HCT116 (cell line): ENCODE data around the gene AIRE. TPM values are rescaled to one million over a fixed set of nuclear protein-coding genes. Genes with fewer than 3 reads are reported as not detected.
"Not testable (repeated sequence)": the region's sequence is repeated elsewhere in the genome, so short reads cannot be mapped to it uniquely, and the experiment has no call there.

ENCODE experiments used
- ATAC-seq: fragments of 200-7000 bp; cut with Tn5 transposase; 2 replicates; pipeline ENCODE4 v1.9.1; 2020; ENCODE audit warnings: mild to moderate bottlenecking, moderate library complexity
- Bru-seq: library from RNA; stranded (reverse); fragments of 400-500 nt; gene quantifications from one replicate; lab custom pipeline; 2021; lab: Mats Ljungman, UMichigan
- BruChase-seq, 2 experiments: library from RNA; stranded (reverse); fragments of 400-500 nt; gene quantifications; one replicate each; lab custom pipeline; 2021; lab: Mats Ljungman, UMichigan
- BruUV-seq: library from RNA; stranded (reverse); fragments of 400-500 nt; replicated peaks from 2 replicates; lab custom pipeline; 2021; lab: Mats Ljungman, UMichigan
- CTCF ChIA-PET: fragments of 300-600 bp; sonication (Branson Sonifier 250); formaldehyde crosslinking; loops from one replicate; lab custom pipeline; 2021; ENCODE audit warnings: antibody characterized with exemption; lab: Charles Lee
- POLR2A ChIA-PET: fragments of 300-600, 350-600 bp; sonication (Branson Sonifier 250); formaldehyde crosslinking; loops from one replicate; lab custom pipeline; 2021; ENCODE audit warnings: antibody characterized with exemption; lab: Charles Lee
- RAD21 ChIA-PET, 2 experiments: fragments of 300-600 bp; sonication (Branson Sonifier 250); formaldehyde crosslinking; loops; one replicate each; lab custom pipeline; 2023; ENCODE audit warnings: low total read pairs in 2 of 2; ENCODE audit not compliant: uncharacterized antibody in 2 of 2, unreplicated experiment in 2 of 2, low non-redundant PET in 1 of 2; lab: Charles Lee
- DNase-seq: peaks from one replicate; pipeline ENCODE4 v3.0.0-alpha.2; 2010; ENCODE audit warnings: low read depth, low spot score
- H2AFZ ChIP-seq: fragments of 200-600 bp; shearing (Covaris generic), sonication (generic); 2 replicates; pipeline ENCODE4 v1.6.1; 2017; ENCODE audit warnings: low read depth, mixed run types, mixed read lengths, antibody characterized with exemption, low read length; ENCODE audit not compliant: poor library complexity, severe bottlenecking
- H3K27ac ChIP-seq: 2 replicates; pipeline ENCODE4 v1.5.1; 2012; ENCODE audit warnings: low read depth, low read length
- H3K27me3 ChIP-seq: fragments of 200-600 bp; sonication (generic); 2 replicates; pipeline ENCODE4 v1.6.1; 2016; ENCODE audit warnings: mixed run types, low read length, mixed read lengths; ENCODE audit not compliant: insufficient read depth
- H3K36me3 ChIP-seq, 2 experiments: fragments of 200-500 bp in 1 of 2; fragments of 200-600 bp in 1 of 2; sonication (Bioruptor generic) in 1 of 2; sonication (generic) in 1 of 2; 2 replicates each; pipeline versions ENCODE4 v1.5.1 to v1.6.1; 2014 to 2016; ENCODE audit warnings: low read length in 2 of 2, inconsistent platforms in 1 of 2, mixed read lengths in 1 of 2, mixed run types in 1 of 2; ENCODE audit not compliant: insufficient read depth in 2 of 2, control insufficient read depth in 1 of 2
- H3K4me1 ChIP-seq, 2 experiments: fragments of 200-600 bp in 1 of 2; sonication (generic) in 1 of 2; 2 replicates each; pipeline versions ENCODE4 v1.5.1 to v1.6.1; 2012 to 2017; ENCODE audit warnings: low read length in 2 of 2, inconsistent platforms in 1 of 2, mild to moderate bottlenecking in 1 of 2, mixed read lengths in 1 of 2, mixed run types in 1 of 2, moderate library complexity in 1 of 2; ENCODE audit not compliant: insufficient read depth in 2 of 2, control insufficient read depth in 1 of 2
- H3K4me2 ChIP-seq: fragments of 200-600 bp; sonication (generic); 2 replicates; pipeline ENCODE4 v1.6.1; 2017; ENCODE audit warnings: mixed run types, low read length, mixed read lengths
- H3K4me3 ChIP-seq, 2 experiments: fragments of 200-600 bp in 1 of 2; sonication (generic) in 1 of 2; replicated peaks in 1 of 2; 2 replicates each; pipeline ENCODE4 v1.5.1; 2011 to 2016; ENCODE audit warnings: low read length in 2 of 2, control low read depth in 1 of 2, low read depth in 1 of 2, mild to moderate bottlenecking in 1 of 2, mixed read lengths in 1 of 2, mixed run types in 1 of 2
- H3K79me2 ChIP-seq: fragments of 200-600 bp; sonication (generic); 2 replicates; pipeline ENCODE4 v1.6.1; 2017; ENCODE audit warnings: mild to moderate bottlenecking, mixed run types, low read length, moderate library complexity, mixed read lengths; ENCODE audit not compliant: insufficient read depth
- H3K9ac ChIP-seq: fragments of 200-600 bp; sonication (generic); 2 replicates; pipeline ENCODE4 v1.6.1; 2016; ENCODE audit warnings: low read length, mixed read lengths
- H3K9me2 ChIP-seq: fragments of 200-600 bp; sonication (generic), shearing (Covaris generic); 2 replicates; pipeline ENCODE4 v1.6.1; 2017; ENCODE audit warnings: mixed run types, mild to moderate bottlenecking, moderate library complexity; ENCODE audit not compliant: insufficient read depth
- H3K9me3 ChIP-seq, 2 experiments: fragments of 200-500 bp in 1 of 2; fragments of 200-600 bp in 1 of 2; sonication (Bioruptor generic) in 1 of 2; sonication (generic) in 1 of 2; 2 replicates each; pipeline ENCODE4 v1.6.1; 2014 to 2017; ENCODE audit warnings: low read length in 2 of 2, mixed read lengths in 2 of 2, inconsistent platforms in 1 of 2, low read depth in 1 of 2, mild to moderate bottlenecking in 1 of 2, mixed run types in 1 of 2, moderate library complexity in 1 of 2; ENCODE audit not compliant: control insufficient read depth in 1 of 2, insufficient read depth in 1 of 2
- H4K20me1 ChIP-seq: fragments of 200-600 bp; sonication (generic), shearing (Covaris generic); 2 replicates; pipeline ENCODE4 v1.6.1; 2017; ENCODE audit warnings: mixed run types, mild to moderate bottlenecking, moderate library complexity; ENCODE audit not compliant: insufficient read depth
- CBX3 ChIP-seq: IDR thresholded peaks from 2 replicates; pipeline ENCODE4 v1.6.1; 2012; ENCODE audit warnings: low read depth
- ELF1 ChIP-seq: IDR thresholded peaks from 2 replicates; pipeline ENCODE4 v1.6.1; 2012; ENCODE audit warnings: low read depth, borderline replicate concordance
- POLR2AphosphoS5 ChIP-seq: IDR thresholded peaks from 2 replicates; pipeline ENCODE4 v1.6.1; 2011; ENCODE audit warnings: mild to moderate bottlenecking, low read depth, low read length, moderate library complexity
- REST ChIP-seq: IDR thresholded peaks from 2 replicates; pipeline ENCODE4 v1.6.1; 2012; ENCODE audit warnings: low read depth
- SIN3A ChIP-seq: IDR thresholded peaks from 2 replicates; pipeline ENCODE4 v1.6.1; 2012; ENCODE audit warnings: low read depth
- SP1 ChIP-seq: IDR thresholded peaks from 2 replicates; pipeline ENCODE4 v1.6.1; 2012; ENCODE audit warnings: low read depth
- TCF7L2 ChIP-seq: IDR thresholded peaks from 2 replicates; pipeline ENCODE4 v1.7.0; 2011; ENCODE audit warnings: borderline replicate concordance, inconsistent platforms; ENCODE audit not compliant: insufficient read depth, insufficient read length; ENCODE audit errors: extremely low read depth
- intact Hi-C: fragments of 100-400 bp; cut with micrococcal nuclease; formaldehyde crosslinking; loops from 2 replicates; pipeline ENCODE4 v1.10.0; 2022
- long read RNA-seq: library from polyadenylated mRNA; unstranded; transcript quantifications from one replicate; pipeline ENCODE4 v2.0.0, GENCODE V29; 2021; ENCODE audit not compliant: unreplicated experiment
- polyA plus RNA-seq: library from polyadenylated mRNA; unstranded; fragments of >200 nt; gene quantifications from 2 replicates; pipeline ENCODE4 v1.2.1, GENCODE V29; 2012; ENCODE audit warnings: missing spikeins
- total RNA-seq: library from RNA; stranded (reverse); gene quantifications from one replicate; pipeline ENCODE4 v1.2.1, GENCODE V29; 2021; ENCODE audit not compliant: unreplicated experiment

Gene AIRE
- total RNA-seq (not detected), Bru-seq, nascent RNA (not detected), BruChase-seq, experiment 1, labeled RNA remaining after a 6-hour chase (not detected), BruChase-seq, experiment 2, labeled RNA remaining after a 2-hour chase (not detected)
- 0.01 TPM in 1 of 2 replicates, not detected in the other for polyA plus RNA-seq
- long read RNA-seq = 0 reads

DNA sequence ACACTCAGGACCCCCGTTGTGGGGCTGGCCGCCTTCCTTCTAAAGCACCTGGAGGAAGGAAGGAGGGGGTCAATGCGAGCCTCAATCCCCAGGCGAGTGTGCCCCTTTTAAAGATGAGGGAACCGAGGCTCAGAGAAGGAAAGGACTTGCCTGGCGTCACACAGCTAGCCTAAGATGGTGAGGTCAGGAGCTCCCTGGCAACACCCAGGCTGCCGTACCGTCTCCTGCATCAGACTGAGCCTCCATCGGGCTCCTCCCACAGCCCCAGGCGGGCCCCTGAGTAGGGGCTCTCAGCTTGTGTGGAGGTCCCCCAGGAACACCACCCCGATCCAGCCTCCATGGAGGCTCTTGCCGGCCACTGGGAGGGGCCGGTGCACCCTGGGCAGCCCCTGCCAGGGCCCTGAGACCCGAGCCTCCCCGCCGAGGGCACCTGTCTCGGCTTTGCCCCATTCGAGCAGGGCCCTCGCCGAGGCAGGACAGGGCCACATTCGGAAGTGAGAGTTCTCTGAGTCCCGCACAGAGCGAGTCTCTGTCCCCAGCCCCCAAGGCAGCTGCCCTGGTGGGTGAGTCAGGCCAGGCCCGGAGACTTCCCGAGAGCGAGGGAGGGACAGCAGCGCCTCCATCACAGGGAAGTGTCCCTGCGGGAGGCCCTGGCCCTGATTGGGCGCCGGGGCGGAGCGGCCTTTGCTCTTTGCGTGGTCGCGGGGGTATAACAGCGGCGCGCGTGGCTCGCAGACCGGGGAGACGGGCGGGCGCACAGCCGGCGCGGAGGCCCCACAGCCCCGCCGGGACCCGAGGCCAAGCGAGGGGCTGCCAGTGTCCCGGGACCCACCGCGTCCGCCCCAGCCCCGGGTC, at the start of gene AIRE:
Gene AIRE (plus strand): TSS at position 739 of the 855 bp plus-strand sequence. CDS start 131 bp downstream, outside the sequence.
- Histone ChIP-seq H2AFZ (no peak within 1 kb of the TSS), H3K36me3 (no peaks in the 10 kb centered on the region), H4K20me1 (no peaks in the 10 kb centered on the region), H3K4me1 (no peaks in the 10 kb centered on the region), H3K27me3 (no peaks in the 10 kb centered on the region), H3K4me2 (no peak within 1 kb of the TSS), H3K9ac (no peak within 1 kb of the TSS), H3K9me2 (no peaks in the 10 kb centered on the region), H3K9me3 (no peaks in the 10 kb centered on the region), H3K27ac (no peak within 1 kb of the TSS), H3K4me3 (no peak within 1 kb of the TSS), H3K79me2 (no peaks in the 10 kb centered on the region)
- ATAC-seq (no peak), DNase-seq (no peak)
- BruUV-seq = no TSS peak
- intact Hi-C loops = no loop called here
- RAD21 ChIA-PET = no interaction called here
- TF ChIP-seq SP1 = no peak
- no peak for TF ChIP-seq REST
- TF ChIP-seq TCF7L2 = no peak
- TF ChIP-seq SIN3A = no peak
- TF ChIP-seq POLR2AphosphoS5 = no peak
- no peak for TF ChIP-seq ELF1
- no peak for TF ChIP-seq CBX3
- POLR2A ChIA-PET = no interaction called here
- CTCF ChIA-PET = interaction anchor here (1.7 kb wide), 1 partner anchor 12 kb away, joined by 8 read pairs; no protein-coding TSS in a partner anchor

DNA sequence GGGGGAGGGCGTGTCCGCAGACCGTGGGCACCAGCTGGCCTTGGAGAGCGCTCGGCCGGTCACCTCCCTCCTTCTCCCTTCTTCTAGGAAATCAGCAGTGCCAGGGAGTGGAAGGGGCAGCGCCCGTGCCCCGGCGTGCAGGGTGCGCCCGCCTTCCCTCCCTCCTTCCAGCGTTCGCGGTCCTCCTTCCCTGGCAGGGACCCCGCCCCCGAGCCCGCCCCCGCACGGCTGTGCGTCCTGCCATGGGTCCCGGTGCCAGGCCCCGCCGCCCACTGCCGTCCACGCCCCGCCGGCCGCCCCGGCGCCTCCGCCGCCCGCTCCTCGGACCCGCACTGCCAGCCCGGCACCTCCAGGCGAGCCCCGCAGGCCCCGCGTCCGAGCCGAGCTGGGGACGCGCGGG, 45.3 kb upstream of the AIRE start:
- H3K9me2 ChIP-seq, H3K27ac ChIP-seq, H3K4me1 ChIP-seq, H2AFZ ChIP-seq, H3K9ac ChIP-seq, intact Hi-C loops, H3K27me3 ChIP-seq, H4K20me1 ChIP-seq, CTCF ChIA-PET, H3K4me2 ChIP-seq, H3K79me2 ChIP-seq, RAD21 ChIA-PET, H3K9me3 ChIP-seq, H3K4me3 ChIP-seq, BruUV-seq, DNase-seq, POLR2A ChIA-PET, H3K36me3 ChIP-seq: not testable (repeated sequence)
- ATAC-seq = peak; percentile 67

DNA sequence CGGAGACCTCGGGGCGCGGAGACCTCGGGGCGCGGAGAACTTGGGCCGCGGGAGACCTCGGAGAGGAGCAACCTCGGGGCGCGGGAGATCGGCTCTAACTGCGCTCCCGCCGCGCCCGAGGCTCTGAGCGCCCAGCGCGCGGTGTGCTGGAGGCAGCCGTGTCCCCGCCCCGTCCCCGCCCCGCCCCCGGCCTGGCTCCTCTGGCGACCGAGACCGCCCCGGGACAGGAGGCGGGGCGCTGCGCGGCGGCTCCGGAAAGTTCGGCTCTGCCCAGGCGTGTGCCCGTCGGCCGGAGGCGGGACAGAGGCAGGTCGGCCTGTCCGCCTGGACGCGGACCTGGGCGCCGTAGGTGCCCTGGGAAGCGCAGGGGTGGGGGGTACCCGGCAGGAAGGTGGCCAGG, 44.8 kb upstream of the AIRE start, which contains the start of gene ICOSLG:
Gene ICOSLG (minus strand): TSS at position 102 of the 400 bp plus-strand sequence. CDS start 126 bp downstream, outside the sequence.
- POLR2A ChIA-PET, H2AFZ ChIP-seq, H3K4me2 ChIP-seq, H3K36me3 ChIP-seq, H3K27ac ChIP-seq, H3K27me3 ChIP-seq, BruUV-seq, CTCF ChIA-PET, intact Hi-C loops, H4K20me1 ChIP-seq, H3K79me2 ChIP-seq, RAD21 ChIA-PET, H3K9me2 ChIP-seq, H3K4me1 ChIP-seq, H3K4me3 ChIP-seq, H3K9me3 ChIP-seq, DNase-seq, H3K9ac ChIP-seq: not testable (repeated sequence)
- ATAC-seq = peak; percentile 81
